ENCODE data around the gene ADAMTS10. TPM values are rescaled to one million over a fixed set of nuclear protein-coding genes. Genes with fewer than 3 reads are reported as not detected.

ADAMTS10 gene
- total and polyA plus RNA-seq, 2 of the 13 experiments (the other 11 are each of a cell fraction or from before 2014, with no cell fraction given), result 0.49 to 1.7 TPM

GRCh38 chr19:8610041-8610935 is at the start of gene ADAMTS10 (continued):
- 0 out of 2 replicates have a peak, but pooled peaks have one; percentile 32 for TF ChIP-seq ARID2 (CRISPR knock-in tag; IDR thresholded peaks at IDR 0.05; ENCODE audit: borderline replicate concordance)
- no peak for TF ChIP-seq CCDC6 (CRISPR knock-in tag; IDR thresholded peaks at IDR 0.05)
- 0 out of 2 replicates have a peak, but pooled peaks have one; percentile 38 for TF ChIP-seq ZNF691 (CRISPR knock-in tag; IDR thresholded peaks at IDR 0.05; ENCODE audit: borderline replicate concordance, low read depth)
- no peak for TF ChIP-seq YY1 (IDR thresholded peaks at IDR 0.05; ENCODE audit: insufficient read depth, insufficient replicate concordance, low read depth, low read length)

GRCh38 chr19:8659905-8660304 is 49.4 kb upstream of the ADAMTS10 start:
- ATAC-seq (no peak), FAIRE-seq (no peak), DNase-seq (ENCODE audit: low spot score) (no peak)
- Histone ChIP-seq H3K9ac (ENCODE audit: insufficient read depth, low read depth, low read length) (no peak overlapping the region), H2AFZ (ENCODE audit: low read length) (no peak overlapping the region), H4K20me1 (ENCODE audit: insufficient read depth, low read length) (no peaks in the 10 kb centered on the region), H3K4me2 (ENCODE audit: low read depth, low read length) (no peak overlapping the region), H3K36me3 (replicated peaks in 1 of 2; ENCODE audit: control insufficient read depth in 1 of 2, insufficient read depth in 2 of 2, low read length in 2 of 2) (no peaks in the 10 kb centered on the region), H3K79me2 (ENCODE audit: insufficient read depth, low read length) (no peaks in the 10 kb centered on the region), H3K27ac (ENCODE audit: extremely low read length, insufficient read depth, low read length) (no peak overlapping the region), H3K27me3 (ENCODE audit: control insufficient read depth in 1 of 2, insufficient read depth in 2 of 2, low read length in 2 of 2) (peaks cover 0 to 37% of the 10 kb centered on the region in 2 experiments; a peak in 4 of 5 replicates), H3K4me1 (ENCODE audit: insufficient read depth, low read length) (0 out of 2 replicates have a peak, but pooled peaks cover 1% of the 10 kb centered on the region), H3K4me3 (replicated peaks in 1 of 3; ENCODE audit: insufficient read depth in 1 of 3, low read depth in 2 of 3, low read length in 3 of 3) (no peak overlapping the region), H3K9me3 (ENCODE audit: low read length) (no peaks in the 10 kb centered on the region)
- ChIA-PET POLR2A (no interaction called here), CTCF (ENCODE audit: low intra/inter-chr PET ratio, low total read pairs) (no interaction called here)
- no TSS peak for BruUV-seq (replicated peaks)
- intact Hi-C loops (cut with micrococcal nuclease; ENCODE audit: unreplicated experiment) (no loop called here), in situ Hi-C loops (cut with HindIII; ENCODE audit: extremely low pct_ligation_motif_present, low pct_unique_long_range_greater_than_20kb) (loop anchor here (5.0 to 25.0 kb wide), 2 partner anchors 32 to 427 kb away; partner anchors contain the start of gene OR1M1)
- 22% methylated on average over 6 of the region's 7 CpGs for WGBS (ENCODE audit: low lambda C conversion rate)
- TF ChIP-seq HDAC1 (CRISPR knock-in tag; IDR thresholded peaks at IDR 0.05) (no peak), ZNF768 (CRISPR knock-in tag; IDR thresholded peaks at IDR 0.05) (peak; percentile 88), NRL (CRISPR knock-in tag; IDR thresholded peaks at IDR 0.05; ENCODE audit: borderline replicate concordance) (no peak)

Measured in HepG2 (cell line).